Osteoblast (primary cell): ENCODE data around the gene HIVEP2. TPM values are rescaled to one million over a fixed set of nuclear protein-coding genes. Genes with fewer than 3 reads are reported as not detected.

ENCODE experiments used
- DNase-seq: peaks from one replicate; pipeline ENCODE4 v3.0.0; 2011; ENCODE audit warnings: low spot score, mixed read lengths; ENCODE audit not compliant: insufficient read length; ENCODE audit errors: missing footprints
- H2AFZ ChIP-seq: 2 replicates; pipeline ENCODE4 v1.6.0; 2011; ENCODE audit warnings: mild to moderate bottlenecking, low read length
- H3K27ac ChIP-seq: 2 replicates; pipeline ENCODE4 v1.5.1; 2011; ENCODE audit warnings: mild to moderate bottlenecking, low read depth, low read length, moderate library complexity
- H3K27me3 ChIP-seq: 2 replicates; pipeline ENCODE4 v1.6.0; 2012; ENCODE audit warnings: mild to moderate bottlenecking, control low read depth, inconsistent platforms, low read length, moderate library complexity; ENCODE audit not compliant: insufficient read depth
- H3K36me3 ChIP-seq: 2 replicates; pipeline ENCODE4 v1.5.1; 2011; ENCODE audit warnings: mild to moderate bottlenecking, low read length, control low read depth, moderate library complexity; ENCODE audit not compliant: insufficient read depth
- H3K4me1 ChIP-seq: 2 replicates; pipeline ENCODE4 v1.5.1; 2011; ENCODE audit warnings: mild to moderate bottlenecking, low read length, control low read depth, moderate library complexity; ENCODE audit not compliant: insufficient read depth
- H3K4me2 ChIP-seq: 2 replicates; pipeline ENCODE4 v1.6.0; 2011; ENCODE audit warnings: mild to moderate bottlenecking, low read length; ENCODE audit not compliant: insufficient read depth
- H3K4me3 ChIP-seq: fragments of 200-600 bp; sonication (generic); 3 replicates; pipeline ENCODE4 v1.5.1; 2012; ENCODE audit warnings: mild to moderate bottlenecking, low read length, inconsistent platforms; ENCODE audit not compliant: insufficient read depth
- H3K79me2 ChIP-seq: 2 replicates; pipeline ENCODE4 v1.6.0; 2012; ENCODE audit warnings: mild to moderate bottlenecking, low read length, control low read depth, inconsistent platforms; ENCODE audit not compliant: insufficient read depth
- H3K9me3 ChIP-seq: 2 replicates; pipeline ENCODE4 v1.5.1; 2011; ENCODE audit warnings: low read depth, low read length, control low read depth
- H4K20me1 ChIP-seq: 2 replicates; pipeline ENCODE4 v1.6.0; 2012; ENCODE audit warnings: mild to moderate bottlenecking, low read length, control low read depth; ENCODE audit not compliant: insufficient read depth
- CTCF ChIP-seq: IDR thresholded peaks from 2 replicates; pipeline ENCODE4 v1.5.1; 2011; ENCODE audit warnings: mild to moderate bottlenecking, low read depth, low read length, moderate library complexity; ENCODE audit errors: extremely low read depth
- total RNA-seq: library from RNA; depleted of rRNA; stranded (reverse); fragments of >200 nt; gene quantifications from 2 replicates; pipeline ENCODE4 v1.2.3, GENCODE V29; 2012

Gene HIVEP2
- total RNA-seq, 1 donor: 30.4 TPM

GRCh38 chr6:142839686-142840040, 105.3 kb downstream of the HIVEP2 start:
- no peaks in the 10 kb centered on the region for H3K36me3 ChIP-seq
- H4K20me1 ChIP-seq: no peaks in the 10 kb centered on the region
- no peak for DNase-seq
- H3K9me3 ChIP-seq: no peaks in the 10 kb centered on the region
- no peak overlapping the region for H3K4me3 ChIP-seq
- no peak overlapping the region for H2AFZ ChIP-seq
- H3K27ac ChIP-seq: peak overlapping the region; percentile 60
- H3K4me1 ChIP-seq: peaks cover 41% of the 10 kb centered on the region
- H3K27me3 ChIP-seq: no peaks in the 10 kb centered on the region
- H3K79me2 ChIP-seq: peaks cover 79% of the 10 kb centered on the region
- H3K4me2 ChIP-seq: peak overlapping the region; percentile 11
- TF ChIP-seq CTCF: no peak

GRCh38 chr6:142838821-142839685, 105.9 kb downstream of the HIVEP2 start:
- no peak overlapping the region for H2AFZ ChIP-seq
- TF ChIP-seq CTCF: no peak
- no peaks in the 10 kb centered on the region for H3K9me3 ChIP-seq
- no peaks in the 10 kb centered on the region for H3K36me3 ChIP-seq
- no peaks in the 10 kb centered on the region for H4K20me1 ChIP-seq
- H3K4me3 ChIP-seq: no peak overlapping the region
- peak overlapping the region; percentile 11 for H3K4me2 ChIP-seq
- H3K79me2 ChIP-seq: peaks cover 76% of the 10 kb centered on the region
- H3K27ac ChIP-seq: peak overlapping the region; percentile 60
- DNase-seq: no peak
- H3K27me3 ChIP-seq: no peaks in the 10 kb centered on the region
- H3K4me1 ChIP-seq: peaks cover 35% of the 10 kb centered on the region

GRCh38 chr6:142835787-142836535, 109.0 kb downstream of the HIVEP2 start:
- Histone ChIP-seq H3K4me1 (peaks cover 28% of the 10 kb centered on the region), H3K4me2 (no peak overlapping the region), H3K27ac (no peak overlapping the region), H3K4me3 (no peak overlapping the region), H3K36me3 (no peaks in the 10 kb centered on the region), H4K20me1 (no peaks in the 10 kb centered on the region), H2AFZ (no peak overlapping the region), H3K27me3 (no peaks in the 10 kb centered on the region), H3K79me2 (peaks cover 60% of the 10 kb centered on the region), H3K9me3 (no peaks in the 10 kb centered on the region)
- no peak for DNase-seq
- TF ChIP-seq CTCF: no peak

- H4K20me1 ChIP-seq: no peaks in the 10 kb centered on the region
- no peak overlapping the region for H3K4me3 ChIP-seq
- peaks cover 35% of the 10 kb centered on the region for H3K4me1 ChIP-seq
- H3K27ac ChIP-seq: no peak overlapping the region
- no peak for TF ChIP-seq CTCF
- no peaks in the 10 kb centered on the region for H3K9me3 ChIP-seq
- DNase-seq: peak; percentile 30
- no peaks in the 10 kb centered on the region for H3K27me3 ChIP-seq
- no peaks in the 10 kb centered on the region for H3K36me3 ChIP-seq
- no peak overlapping the region for H3K4me2 ChIP-seq
- peaks cover 58% of the 10 kb centered on the region for H3K79me2 ChIP-seq
- H2AFZ ChIP-seq: no peak overlapping the region
These were observed 110.1 kb downstream of the HIVEP2 start for GRCh38 chr6:142834853-142835252.
